OCI-LY3 (cell line): ENCODE data around the gene COPS6.
A peak's percentile ranks its signal among the peaks of the same experiment; 100 is the strongest.

Experiments used
- H2AFZ ChIP-seq: fragments of 200-600, 300-600 bp; shearing (Covaris generic); 2 replicates; pipeline ENCODE4 v1.6.0; 2014; ENCODE audit warnings: antibody characterized with exemption, low read depth, low read length
- H3K27ac ChIP-seq: fragments of 200-600, 300-600 bp; sonication (generic); 2 replicates; pipeline ENCODE4 v1.5.1; 2014; ENCODE audit warnings: mild to moderate bottlenecking, low read length, moderate library complexity, mixed read lengths
- H3K27me3 ChIP-seq: fragments of 200-600, 300-600 bp; sonication (generic); 2 replicates; pipeline ENCODE4 v1.6.1; 2014; ENCODE audit warnings: low read depth, low read length, mixed read lengths
- H3K36me3 ChIP-seq: fragments of 200-600, 300-600 bp; sonication (generic); replicated peaks from 2 replicates; pipeline ENCODE3; 2014; ENCODE audit warnings: low read depth, low read length, mixed read lengths
- H3K4me1 ChIP-seq: fragments of 300-600, 200-600 bp; sonication (generic); 2 replicates; pipeline ENCODE4 v1.6.1; 2014; ENCODE audit warnings: low read length, mixed read lengths
- H3K4me2 ChIP-seq: fragments of 200-600, 300-600 bp; sonication (generic); 2 replicates; pipeline ENCODE4 v1.6.1; 2014; ENCODE audit warnings: low read length, mixed read lengths
- H3K4me3 ChIP-seq: fragments of 300-600, 200-600 bp; sonication (generic); 2 replicates; pipeline ENCODE4 v1.5.1; 2014; ENCODE audit warnings: antibody characterized with exemption, mild to moderate bottlenecking, low read length, moderate library complexity
- H3K79me2 ChIP-seq: fragments of 300-600, 200-600 bp; shearing (Covaris generic); 2 replicates; pipeline ENCODE4 v1.6.1; 2014; ENCODE audit warnings: mild to moderate bottlenecking, low read length, mixed read lengths
- H3K9ac ChIP-seq: fragments of 300-600, 200-600 bp; shearing (Covaris generic); 2 replicates; pipeline ENCODE4 v1.6.0; 2014; ENCODE audit warnings: mild to moderate bottlenecking, low read length, moderate library complexity
- H3K9me3 ChIP-seq: fragments of 200-600, 300-600 bp; shearing (Covaris generic); 2 replicates; pipeline ENCODE4 v1.6.1; 2014; ENCODE audit warnings: low read length, mixed read lengths; ENCODE audit not compliant: insufficient read depth
- H4K20me1 ChIP-seq: fragments of 200-600, 300-600 bp; sonication (generic); 2 replicates; pipeline ENCODE4 v1.6.1; 2016; ENCODE audit warnings: low read length, mixed read lengths; ENCODE audit not compliant: insufficient read depth
- EZH2phosphoT487 ChIP-seq: fragments of 200-600 bp; shearing (Covaris generic); IDR thresholded peaks from 2 replicates; pipeline ENCODE4 v1.6.1; 2018; ENCODE audit warnings: antibody characterized with exemption, mixed run types, low read depth
- TF ChIP-seq, protein P1 (sequence below): fragments of 200-600, 300-600 bp; sonication (generic); IDR thresholded peaks from 2 replicates; pipeline ENCODE4 v1.5.1; 2014; ENCODE audit warnings: antibody characterized with exemption, low read length, low read depth

Gene COPS6

DNA sequence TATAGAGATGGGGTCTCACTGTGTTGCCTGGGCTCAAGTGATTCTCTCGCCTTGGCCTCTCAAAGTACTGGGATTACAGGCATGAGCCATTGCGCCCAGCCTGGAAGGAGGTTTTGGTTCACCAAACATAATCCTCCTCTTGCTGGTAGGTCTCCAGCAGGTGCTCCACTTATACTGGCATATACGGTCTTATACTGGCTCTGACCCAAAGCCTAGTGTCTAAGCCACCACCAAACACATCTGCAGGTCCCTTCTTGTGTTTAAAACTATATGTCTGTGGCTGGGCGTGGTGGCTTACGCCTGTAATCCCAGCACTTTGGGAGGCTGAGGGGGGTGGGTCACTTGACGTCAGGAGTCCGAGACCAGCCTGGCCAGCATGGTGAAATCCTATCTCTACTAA, 43.4 kb downstream of the COPS6 start:
- H3K27ac ChIP-seq, result no peak overlapping the region
- no peaks in the 10 kb centered on the region for H4K20me1 ChIP-seq
- no peaks in the 10 kb centered on the region for H3K27me3 ChIP-seq
- TF ChIP-seq, protein P1, sequence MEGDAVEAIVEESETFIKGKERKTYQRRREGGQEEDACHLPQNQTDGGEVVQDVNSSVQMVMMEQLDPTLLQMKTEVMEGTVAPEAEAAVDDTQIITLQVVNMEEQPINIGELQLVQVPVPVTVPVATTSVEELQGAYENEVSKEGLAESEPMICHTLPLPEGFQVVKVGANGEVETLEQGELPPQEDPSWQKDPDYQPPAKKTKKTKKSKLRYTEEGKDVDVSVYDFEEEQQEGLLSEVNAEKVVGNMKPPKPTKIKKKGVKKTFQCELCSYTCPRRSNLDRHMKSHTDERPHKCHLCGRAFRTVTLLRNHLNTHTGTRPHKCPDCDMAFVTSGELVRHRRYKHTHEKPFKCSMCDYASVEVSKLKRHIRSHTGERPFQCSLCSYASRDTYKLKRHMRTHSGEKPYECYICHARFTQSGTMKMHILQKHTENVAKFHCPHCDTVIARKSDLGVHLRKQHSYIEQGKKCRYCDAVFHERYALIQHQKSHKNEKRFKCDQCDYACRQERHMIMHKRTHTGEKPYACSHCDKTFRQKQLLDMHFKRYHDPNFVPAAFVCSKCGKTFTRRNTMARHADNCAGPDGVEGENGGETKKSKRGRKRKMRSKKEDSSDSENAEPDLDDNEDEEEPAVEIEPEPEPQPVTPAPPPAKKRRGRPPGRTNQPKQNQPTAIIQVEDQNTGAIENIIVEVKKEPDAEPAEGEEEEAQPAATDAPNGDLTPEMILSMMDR, result no peak
- no peak for TF ChIP-seq EZH2phosphoT487
- no peak overlapping the region for H3K9ac ChIP-seq
- peaks cover 13% of the 10 kb centered on the region for H3K4me1 ChIP-seq
- no peaks in the 10 kb centered on the region for H3K36me3 ChIP-seq
- H2AFZ ChIP-seq, result no peak overlapping the region
- H3K79me2 ChIP-seq, result peaks cover 4% of the 10 kb centered on the region; the same call in 1 of the 2 replicates
- H3K4me3 ChIP-seq, result no peak overlapping the region
- H3K9me3 ChIP-seq, result no peaks in the 10 kb centered on the region
- H3K4me2 ChIP-seq, result no peak overlapping the region

GRCh38 chr7:100132697-100133151, 44.0 kb downstream of the COPS6 start:
- H4K20me1 ChIP-seq, result no peaks in the 10 kb centered on the region
- H3K9ac ChIP-seq, result no peak overlapping the region
- TF ChIP-seq, protein P1, result peak; percentile 84
- TF ChIP-seq EZH2phosphoT487, result no peak
- H3K9me3 ChIP-seq, result no peaks in the 10 kb centered on the region
- H3K27me3 ChIP-seq, result no peaks in the 10 kb centered on the region
- H3K27ac ChIP-seq, result no peak overlapping the region
- peaks cover 14% of the 10 kb centered on the region for H3K4me1 ChIP-seq
- no peaks in the 10 kb centered on the region for H3K36me3 ChIP-seq
- H3K4me2 ChIP-seq, result no peak overlapping the region
- H3K4me3 ChIP-seq, result no peak overlapping the region
- H2AFZ ChIP-seq, result no peak overlapping the region
- peaks cover 4% of the 10 kb centered on the region; the same call in 1 of the 2 replicates for H3K79me2 ChIP-seq

DNA sequence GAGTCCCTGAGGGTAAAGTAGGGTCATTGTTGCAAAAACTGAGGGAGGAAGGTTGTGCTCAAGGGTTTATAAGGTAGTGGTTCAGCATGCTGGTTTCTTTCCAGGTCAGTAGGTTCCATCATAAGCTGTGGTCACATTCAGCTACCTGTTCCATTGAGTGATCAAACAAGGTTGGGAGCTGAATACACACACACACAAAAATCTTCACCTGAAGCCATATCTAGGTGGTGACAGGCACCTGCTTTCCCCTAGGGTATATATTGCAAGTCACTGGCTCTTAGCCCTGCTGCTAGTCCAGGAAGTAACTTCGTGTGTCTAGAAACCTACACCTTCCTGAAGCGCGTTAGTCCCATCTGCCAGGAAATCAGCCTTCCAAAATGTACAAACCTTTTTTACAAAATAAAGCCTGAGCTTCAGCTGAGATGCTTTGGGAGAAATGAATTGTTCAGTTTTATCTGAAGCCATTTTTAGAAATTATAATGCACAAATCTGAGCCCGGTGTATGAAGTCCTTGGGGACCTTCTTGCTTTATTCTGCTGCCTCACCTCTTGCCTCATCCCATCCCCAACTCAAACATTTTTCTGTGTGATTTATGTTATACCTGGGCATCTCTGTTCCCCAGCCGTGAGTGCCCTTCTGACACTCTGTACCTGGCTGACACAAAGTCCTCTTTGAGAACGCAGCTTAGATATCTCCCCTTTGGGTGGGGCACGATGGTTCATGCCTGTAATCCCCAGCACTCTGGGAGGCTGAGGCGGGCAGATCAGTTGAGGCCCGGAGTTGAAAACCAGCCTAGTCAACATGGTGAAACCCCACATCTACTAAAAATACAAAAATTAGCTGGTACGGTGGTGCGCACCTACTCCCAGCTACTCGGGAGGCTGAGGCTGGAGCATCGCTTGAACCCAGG, 49.3 kb downstream of the COPS6 start:
- no peaks in the 10 kb centered on the region for H3K36me3 ChIP-seq
- H3K27me3 ChIP-seq, result peaks cover 2% of the 10 kb centered on the region; the same call in 1 of the 2 replicates
- no peaks in the 10 kb centered on the region for H4K20me1 ChIP-seq
- no peaks in the 10 kb centered on the region for H3K79me2 ChIP-seq
- H3K4me3 ChIP-seq, result no peak overlapping the region
- no peaks in the 10 kb centered on the region for H3K9me3 ChIP-seq
- TF ChIP-seq, protein P1, result no peak
- no peak for TF ChIP-seq EZH2phosphoT487
- H2AFZ ChIP-seq, result 0 out of 2 replicates have a peak overlapping the region, but pooled peaks have one; percentile 29
- 0 out of 2 replicates have a peak, but pooled peaks cover 8% of the 10 kb centered on the region for H3K4me1 ChIP-seq
- peak overlapping the region; percentile 22; the same call in 1 of the 2 replicates for H3K4me2 ChIP-seq
- H3K9ac ChIP-seq, result no peak overlapping the region
- no peak overlapping the region for H3K27ac ChIP-seq

DNA sequence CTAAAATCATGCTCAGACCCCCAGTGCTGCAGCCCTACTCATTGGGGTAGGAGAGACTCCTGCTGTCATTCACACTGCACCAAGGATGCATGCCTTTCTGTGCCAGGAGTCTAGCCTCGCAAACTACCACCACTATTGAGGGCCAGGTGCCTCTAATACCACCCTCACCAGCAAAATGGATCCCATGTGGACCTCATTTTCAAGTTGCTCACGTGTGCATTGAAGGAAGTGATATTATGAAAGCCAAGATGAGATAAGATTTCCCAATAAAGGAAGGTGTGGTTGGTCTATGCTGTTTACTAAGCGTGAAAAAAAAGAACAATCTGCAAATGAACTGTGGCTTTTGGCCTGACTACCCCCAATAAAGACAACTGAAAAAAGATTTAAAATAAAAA, 52.8 kb downstream of the COPS6 start:
- H4K20me1 ChIP-seq, result no peaks in the 10 kb centered on the region
- H3K27me3 ChIP-seq, result peaks cover 2% of the 10 kb centered on the region; the same call in 1 of the 2 replicates
- no peak overlapping the region for H2AFZ ChIP-seq
- TF ChIP-seq, protein P1, result no peak
- TF ChIP-seq EZH2phosphoT487, result no peak
- H3K36me3 ChIP-seq, result no peaks in the 10 kb centered on the region
- no peak overlapping the region for H3K4me2 ChIP-seq
- 0 out of 2 replicates have a peak, but pooled peaks cover 8% of the 10 kb centered on the region for H3K4me1 ChIP-seq
- H3K79me2 ChIP-seq, result no peaks in the 10 kb centered on the region
- no peak overlapping the region for H3K4me3 ChIP-seq
- no peak overlapping the region for H3K9ac ChIP-seq
- H3K27ac ChIP-seq, result no peak overlapping the region
- H3K9me3 ChIP-seq, result no peaks in the 10 kb centered on the region
